Activated CD8-positive, alpha-beta T cell treated with anti-CD3 and anti-CD28 coated beads, Interleukin-2, amount 10 ng/mL, durations not matched to agents 7 days and 5 days (primary cell): ENCODE data around the gene MRPL53. TPM values are rescaled to one million over a fixed set of nuclear protein-coding genes. Genes with fewer than 3 reads are reported as not detected.
A peak's percentile ranks its signal among the peaks of the same experiment; 100 is the strongest.

Experiments
- ATAC-seq: fragments of 150-1000 bp; cut with Tn5 transposase; one replicate; pipeline ENCODE4 v1.10.0; 2021; ENCODE audit warnings: moderate library complexity
- CTCF ChIA-PET: fragments of 350-600 bp; sonication (Branson Sonifier 250); formaldehyde crosslinking; loops from one replicate; lab custom pipeline; 2021; ENCODE audit warnings: antibody characterized with exemption; lab: Charles Lee
- POLR2A ChIA-PET: fragments of 350-600 bp; sonication (Branson Sonifier 250); formaldehyde crosslinking; loops from one replicate; lab custom pipeline; 2021; ENCODE audit warnings: antibody characterized with exemption; lab: Charles Lee
- DNase-seq: peaks from one replicate; pipeline ENCODE4 v3.0.0-alpha.2; 2020
- H3K27ac Mint-ChIP-seq: one replicate; pipeline ENCODE4 v1.8.0; 2021; ENCODE audit warnings: mild to moderate bottlenecking, mixed read lengths
- H3K27me3 Mint-ChIP-seq: one replicate; pipeline ENCODE4 v1.8.0; 2021; ENCODE audit warnings: low read depth, mixed read lengths
- H3K36me3 Mint-ChIP-seq: one replicate; pipeline ENCODE4 v1.8.0; 2021; ENCODE audit warnings: low read depth, mixed read lengths
- H3K4me1 Mint-ChIP-seq: one replicate; pipeline ENCODE4 v1.8.0; 2021; ENCODE audit warnings: low read depth, mixed read lengths
- H3K4me3 Mint-ChIP-seq: one replicate; pipeline ENCODE4 v1.8.0; 2021; ENCODE audit warnings: mild to moderate bottlenecking, mixed read lengths
- H3K9me3 Mint-ChIP-seq: one replicate; pipeline ENCODE4 v1.8.0; 2022; ENCODE audit warnings: mixed read lengths; ENCODE audit not compliant: insufficient read depth
- total RNA-seq, 2 experiments: library from RNA; stranded (reverse); gene quantifications; one replicate each; pipeline ENCODE4 v1.2.3, GENCODE V29; 2021

Gene MRPL53
- total RNA-seq, 2 experiments from 2014 or later = 95.7 to 96.2 TPM

DNA sequence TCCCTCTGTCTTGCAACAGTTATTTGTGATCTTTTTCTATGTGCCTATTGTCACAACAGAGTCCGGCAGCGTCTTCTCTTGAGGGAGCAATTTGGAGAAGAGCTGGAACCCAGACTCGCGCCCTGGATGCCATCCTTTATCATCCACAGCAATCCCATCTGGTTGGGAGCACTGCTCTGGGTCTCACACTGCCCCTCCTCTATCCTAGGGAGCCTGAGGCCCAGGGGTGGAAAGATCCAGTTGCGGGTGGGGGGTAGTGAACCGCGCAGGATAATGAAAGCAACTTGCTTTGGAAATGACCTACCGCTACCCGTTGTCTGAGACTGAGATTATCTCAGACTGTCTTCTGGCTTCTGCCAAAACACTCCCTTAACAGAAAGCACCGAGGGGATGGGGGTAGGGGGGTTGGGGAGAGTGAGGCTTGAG is 13.5 kb downstream of the MRPL53 start:
- H3K27ac Mint-ChIP-seq = peak overlapping the region; percentile 98
- CTCF ChIA-PET = interaction anchor here (0.8 to 3.1 kb wide), 13 partner anchors 8 to 209 kb away, joined by 3 to 29 read pairs (median 4); partner anchors contain the start of genes AUP1, CCDC142, HTRA2 and MRPL53
- H3K36me3 Mint-ChIP-seq = peaks cover 37% of the 10 kb centered on the region
- peak overlapping the region; percentile 99 for H3K4me3 Mint-ChIP-seq
- no peaks in the 10 kb centered on the region for H3K9me3 Mint-ChIP-seq
- POLR2A ChIA-PET = interaction anchor here (0.7 to 3.1 kb wide), 9 partner anchors 9 to 96 kb away, joined by 3 to 33 read pairs (median 4); partner anchors contain the start of genes AUP1, CCDC142, HTRA2 and MRPL53
- H3K4me1 Mint-ChIP-seq = peaks cover 62% of the 10 kb centered on the region
- no peaks in the 10 kb centered on the region for H3K27me3 Mint-ChIP-seq
- DNase-seq (no peak), ATAC-seq (no peak)

DNA sequence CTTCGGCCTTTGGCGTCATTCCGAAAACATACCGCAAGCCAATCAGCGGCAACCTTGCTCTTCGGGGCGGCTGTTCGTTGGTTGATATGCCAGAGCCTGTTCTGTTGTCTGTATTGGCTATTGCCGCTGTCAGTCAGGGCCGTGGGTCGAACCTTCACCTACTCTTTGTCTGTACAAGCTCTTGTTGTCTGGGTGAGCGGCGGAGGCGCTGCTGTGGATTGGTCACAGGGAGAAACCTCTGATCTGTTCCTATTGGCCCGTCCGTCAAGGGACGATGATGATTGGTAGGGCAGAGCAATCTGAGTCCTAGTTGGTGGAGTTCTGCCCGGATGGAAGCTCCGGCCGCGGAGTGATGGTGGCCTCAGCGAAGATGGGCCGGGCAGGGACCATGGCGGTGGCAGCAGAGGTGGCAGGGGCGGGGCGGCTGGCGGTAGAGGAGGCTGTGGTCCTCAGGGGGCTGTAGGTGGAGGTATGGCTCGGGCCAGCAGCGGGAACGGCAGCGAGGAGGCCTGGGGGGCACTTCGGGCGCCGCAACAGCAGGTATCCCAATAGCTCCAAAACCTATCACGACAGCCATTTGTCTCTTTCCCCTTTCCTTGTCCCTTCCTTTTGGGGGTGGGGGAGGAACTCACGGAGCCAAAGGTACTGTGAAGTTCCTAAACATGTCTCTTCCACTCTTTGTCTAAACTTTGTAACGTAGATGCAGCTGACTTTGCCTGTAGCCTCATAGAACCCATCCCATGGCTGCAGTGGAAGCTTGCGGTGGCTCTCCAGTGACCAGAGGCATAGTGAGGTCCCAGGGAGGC is 14.1 kb downstream of the MRPL53 start, which contains the start of gene WBP1:
Gene WBP1, plus strand, starts transcription at position 307 of the 806 bp plus-strand sequence. Its CDS starts 165 bp downstream, at position 472.
- Mint-ChIP-seq H3K4me1 (peaks cover 59% of the 10 kb centered on the region), H3K27ac (peak within 1 kb of the TSS; percentile 98), H3K27me3 (no peaks in the 10 kb centered on the region), H3K36me3 (peaks cover 37% of the 10 kb centered on the region), H3K9me3 (no peaks in the 10 kb centered on the region), H3K4me3 (peak within 1 kb of the TSS; percentile 99)
- CTCF ChIA-PET = interaction anchor here (0.8 to 3.1 kb wide), 16 partner anchors 8 to 280 kb away, joined by 3 to 29 read pairs (median 4); partner anchors contain the start of genes AUP1, C2orf81, CCDC142 and HTRA2
- POLR2A ChIA-PET = interaction anchor here (0.5 to 3.1 kb wide), 14 partner anchors 8 to 418 kb away, joined by 3 to 33 read pairs (median 3); partner anchors contain the start of genes AUP1, CCDC142, HTRA2 and MRPL53
- peak; percentile 91 for ATAC-seq
- peak; percentile 100 for DNase-seq

DNA sequence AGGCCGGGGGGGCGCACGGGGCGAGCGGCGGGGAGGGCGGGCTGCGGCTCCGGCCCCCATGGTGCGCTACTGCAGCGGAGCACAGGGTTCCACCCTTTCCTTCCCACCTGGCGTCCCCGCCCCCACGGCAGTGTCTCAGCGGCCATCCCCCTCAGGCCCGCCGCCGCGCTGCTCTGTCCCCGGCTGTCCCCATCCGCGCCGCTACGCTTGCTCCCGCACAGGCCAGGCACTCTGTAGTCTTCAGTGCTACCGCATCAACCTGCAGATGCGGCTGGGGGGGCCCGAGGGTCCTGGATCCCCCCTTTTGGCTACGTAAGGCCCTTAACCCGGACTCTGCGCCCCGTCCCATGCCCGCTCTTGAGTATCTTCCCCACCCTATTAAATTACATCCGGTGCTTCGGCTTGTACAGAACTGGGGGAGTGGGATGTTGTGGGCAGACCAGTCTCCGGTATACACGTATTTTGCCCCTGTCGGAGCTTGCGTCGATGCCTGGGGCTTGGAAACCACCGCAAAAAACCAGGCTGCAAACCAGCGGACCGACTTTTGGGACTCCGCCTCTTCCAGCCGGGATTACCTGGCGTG is 14.8 kb downstream of the MRPL53 start:
- peak overlapping the region; percentile 99 for H3K4me3 Mint-ChIP-seq
- no peaks in the 10 kb centered on the region for H3K27me3 Mint-ChIP-seq
- POLR2A ChIA-PET = interaction anchor here (0.7 to 3.1 kb wide), 13 partner anchors 10 to 279 kb away, joined by 3 to 33 read pairs (median 5); partner anchors contain the start of genes AUP1, CCDC142, HTRA2 and MOB1A
- CTCF ChIA-PET = interaction anchor here (1.0 to 3.9 kb wide), 12 partner anchors 15 to 279 kb away, joined by 3 to 29 read pairs (median 8); partner anchors contain the start of genes AUP1, C2orf81, CCDC142 and HTRA2
- DNase-seq (peak; percentile 89), ATAC-seq (peak; percentile 48)
- peaks cover 59% of the 10 kb centered on the region for H3K4me1 Mint-ChIP-seq
- H3K36me3 Mint-ChIP-seq = peaks cover 31% of the 10 kb centered on the region
- peak overlapping the region; percentile 98 for H3K27ac Mint-ChIP-seq
- H3K9me3 Mint-ChIP-seq = no peaks in the 10 kb centered on the region

DNA sequence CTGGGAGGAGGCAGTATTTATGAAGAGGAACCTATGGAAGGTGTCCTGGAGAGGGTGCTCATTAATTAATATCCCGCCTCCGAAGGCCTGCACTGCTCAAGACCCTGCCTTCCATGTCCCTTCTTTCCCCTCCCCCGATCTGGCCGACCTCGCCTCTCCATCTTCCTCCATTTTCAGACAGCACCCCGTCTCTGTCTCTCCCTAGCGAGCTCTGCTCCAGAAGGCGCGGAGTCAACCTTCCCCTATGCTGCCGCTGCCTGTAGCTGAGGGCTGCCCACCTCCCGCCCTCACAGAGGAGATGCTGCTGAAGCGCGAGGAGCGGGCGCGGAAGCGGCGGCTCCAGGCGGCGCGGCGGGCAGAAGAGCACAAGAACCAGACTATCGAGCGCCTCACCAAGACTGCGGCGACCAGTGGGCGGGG is 15.3 kb downstream of the MRPL53 start:
- H3K27ac Mint-ChIP-seq = peak overlapping the region; percentile 98
- no peak for DNase-seq
- peaks cover 29% of the 10 kb centered on the region for H3K36me3 Mint-ChIP-seq
- no peak for ATAC-seq
- H3K4me3 Mint-ChIP-seq = peak overlapping the region; percentile 99
- no peaks in the 10 kb centered on the region for H3K27me3 Mint-ChIP-seq
- CTCF ChIA-PET = interaction anchor here (0.7 to 3.9 kb wide), 13 partner anchors 16 to 1228 kb away, joined by 3 to 29 read pairs (median 4); partner anchors contain the start of genes AUP1, C2orf81, CCDC142 and HTRA2
- POLR2A ChIA-PET = interaction anchor here (0.8 to 3.1 kb wide), 8 partner anchors 9 to 279 kb away, joined by 3 to 33 read pairs (median 5); partner anchors contain the start of genes AUP1, CCDC142, HTRA2 and MOB1A
- H3K4me1 Mint-ChIP-seq = peaks cover 64% of the 10 kb centered on the region
- no peaks in the 10 kb centered on the region for H3K9me3 Mint-ChIP-seq

DNA sequence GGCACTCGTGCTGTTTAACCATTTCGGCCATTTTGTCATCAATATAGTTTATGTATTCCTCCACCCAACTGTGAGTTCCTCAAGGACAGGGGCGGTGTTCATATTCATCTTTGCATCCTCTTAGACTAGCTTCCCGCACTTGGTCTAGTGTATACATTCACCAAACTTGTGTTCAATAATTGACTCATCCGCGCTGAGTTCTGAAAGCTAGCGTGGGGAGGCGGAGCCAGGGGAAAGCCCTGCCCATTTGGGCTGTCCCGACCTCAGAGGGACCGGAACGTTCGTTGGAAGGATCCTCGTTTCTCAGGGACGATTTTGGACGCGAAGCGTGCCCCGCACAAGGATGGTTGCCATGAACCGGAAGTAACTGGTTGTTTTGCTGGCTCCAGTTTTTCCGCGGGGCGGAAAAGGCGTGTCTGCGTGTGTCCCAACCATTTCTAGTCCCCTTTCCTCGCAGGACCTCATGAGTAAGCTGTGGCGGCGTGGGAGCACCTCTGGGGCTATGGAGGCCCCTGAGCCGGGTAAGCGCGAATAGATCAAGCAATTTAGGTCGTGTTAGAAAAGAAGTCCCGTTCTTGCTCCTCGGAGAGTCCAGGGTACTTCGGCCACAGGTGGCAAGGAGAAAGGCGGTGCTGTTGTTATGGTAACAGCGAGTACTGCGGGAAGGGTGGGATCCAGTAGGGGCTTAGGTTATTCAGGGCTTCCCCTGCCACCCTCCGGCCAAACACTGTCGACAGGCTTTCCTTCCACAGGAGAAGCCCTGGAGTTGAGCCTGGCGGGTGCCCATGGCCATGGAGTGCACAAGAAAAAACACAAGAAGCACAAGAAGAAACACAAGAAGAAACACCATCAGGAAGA is 17.6 kb downstream of the MRPL53 start, which contains the start of gene INO80B:
Gene INO80B, plus strand, starts transcription at position 434 of the 858 bp plus-strand sequence. Its CDS starts 30 bp downstream, at position 464.
- Mint-ChIP-seq H3K4me1 (peaks cover 57% of the 10 kb centered on the region), H3K9me3 (no peaks in the 10 kb centered on the region), H3K4me3 (peak within 1 kb of the TSS; percentile 99), H3K36me3 (peaks cover 20% of the 10 kb centered on the region), H3K27me3 (no peaks in the 10 kb centered on the region), H3K27ac (peak within 1 kb of the TSS; percentile 86)
- ChIA-PET CTCF (interaction anchor here (0.8 to 3.9 kb wide), 10 partner anchors 10 to 718 kb away, joined by 3 to 25 read pairs (median 5); partner anchors contain the start of genes AUP1, C2orf81, CCDC142 and HTRA2), POLR2A (interaction anchor here (0.5 to 3.8 kb wide), 12 partner anchors 13 to 718 kb away, joined by 3 to 20 read pairs (median 4); partner anchors contain the start of genes AUP1, C2orf81, CCDC142 and HTRA2)
- ATAC-seq = peak; percentile 43
- peak; percentile 97 for DNase-seq

DNA sequence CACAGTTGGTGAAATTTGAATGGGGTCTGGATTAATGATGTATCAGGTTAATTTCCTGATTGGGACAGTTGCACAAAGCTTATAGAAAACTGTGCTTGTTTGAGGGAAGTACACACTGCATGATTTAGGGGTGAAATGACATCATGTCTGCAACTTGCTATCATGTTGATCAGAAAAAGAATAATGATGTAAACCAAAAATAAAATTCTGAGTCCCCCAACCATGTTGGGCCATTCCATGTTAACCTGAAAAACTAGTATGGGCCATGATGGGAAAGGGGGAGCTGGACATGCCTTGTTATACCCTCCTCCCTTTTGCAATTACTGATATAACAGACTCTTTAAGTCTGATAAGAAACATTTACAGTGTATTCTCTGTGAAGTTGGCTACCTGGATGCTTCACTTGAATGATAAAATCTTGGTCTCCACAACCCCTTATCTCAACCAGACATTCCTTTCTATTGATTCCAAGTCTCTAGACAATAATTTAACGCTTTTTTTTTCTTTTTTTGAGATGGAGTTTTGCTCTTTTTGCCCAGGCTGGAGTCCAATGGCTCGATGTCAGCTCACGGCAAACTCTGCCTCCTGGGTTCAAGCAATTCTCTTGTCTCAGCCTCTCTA is 21.8 kb downstream of the MRPL53 start:
- Mint-ChIP-seq H3K36me3 (peaks cover 7% of the 10 kb centered on the region), H3K27ac (no peak overlapping the region), H3K4me3 (no peak overlapping the region), H3K27me3 (peaks cover 2% of the 10 kb centered on the region), H3K9me3 (no peaks in the 10 kb centered on the region), H3K4me1 (peaks cover 30% of the 10 kb centered on the region)
- POLR2A ChIA-PET = interaction anchor here (1.2 kb wide), 1 partner anchor 8 kb away, joined by 3 read pairs; the partner anchor contains the start of gene WBP1
- DNase-seq = no peak
- CTCF ChIA-PET = no interaction called here
- ATAC-seq = no peak

DNA sequence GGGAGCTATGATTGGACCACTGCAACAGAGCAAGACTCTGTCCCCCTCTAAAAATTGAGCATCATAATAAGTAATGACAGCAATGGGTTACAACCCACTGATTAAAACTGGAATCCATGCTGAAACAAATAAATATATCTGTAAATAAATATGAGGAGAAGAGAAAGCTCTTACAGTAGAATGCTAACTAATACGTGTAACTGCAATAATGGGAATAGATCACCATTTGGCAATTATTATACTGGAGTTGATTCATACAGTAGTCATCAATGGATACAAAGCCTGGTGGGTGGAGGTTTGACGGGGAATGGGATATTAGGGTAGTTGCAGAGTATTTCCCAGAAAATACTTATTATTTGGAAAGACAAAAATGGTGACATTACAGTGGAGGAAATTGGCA is 23.7 kb downstream of the MRPL53 start:
- Mint-ChIP-seq H3K4me3 (no peak overlapping the region), H3K27ac (no peak overlapping the region), H3K4me1 (peaks cover 15% of the 10 kb centered on the region), H3K36me3 (no peaks in the 10 kb centered on the region), H3K27me3 (peaks cover 16% of the 10 kb centered on the region), H3K9me3 (no peaks in the 10 kb centered on the region)
- CTCF ChIA-PET = interaction anchor here (1.2 kb wide), 1 partner anchor 96 kb away, joined by 3 read pairs; no protein-coding TSS in a partner anchor
- no peak for ATAC-seq
- no peak for DNase-seq
- POLR2A ChIA-PET = interaction anchor here (0.8 kb wide), 1 partner anchor 10 kb away, joined by 3 read pairs; the partner anchor contains the start of gene WBP1

DNA sequence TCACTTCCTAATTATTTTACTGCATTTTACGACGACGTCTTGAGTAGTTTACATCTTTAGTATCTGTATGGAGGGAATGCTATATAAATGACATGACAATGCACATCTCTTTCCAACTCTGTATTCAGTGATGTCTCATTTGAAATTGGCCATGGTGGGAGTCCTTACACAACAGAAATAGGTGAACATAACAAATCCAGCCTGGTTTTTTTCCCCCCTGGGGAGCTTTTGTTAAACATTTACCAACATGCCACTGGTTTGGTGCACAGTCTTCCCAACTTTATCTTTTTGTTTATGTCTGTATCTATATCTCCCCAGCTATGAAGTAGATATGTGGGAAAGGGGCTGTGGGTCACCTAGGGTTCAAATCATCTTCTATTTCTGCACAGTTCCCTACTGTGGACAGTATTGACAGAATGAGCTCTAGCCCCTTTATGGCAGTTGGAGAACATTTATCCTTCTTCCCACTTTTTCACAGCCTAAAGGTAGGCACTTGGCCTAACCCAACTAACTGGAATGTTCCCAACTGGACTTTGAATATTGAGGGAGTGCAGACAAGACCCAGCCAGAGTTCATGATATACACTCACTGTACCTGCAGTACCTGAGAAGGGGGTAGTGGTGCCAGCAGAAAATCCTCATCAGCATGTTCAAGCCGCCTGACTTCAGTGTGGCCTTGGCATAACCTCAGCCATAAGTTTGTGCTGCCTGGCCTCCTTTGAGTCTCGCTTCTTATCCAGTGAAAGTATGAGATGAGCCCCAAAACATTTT is 25.1 kb downstream of the MRPL53 start:
- Mint-ChIP-seq H3K9me3 (no peaks in the 10 kb centered on the region), H3K27me3 (peaks cover 17% of the 10 kb centered on the region), H3K4me1 (peaks cover 3% of the 10 kb centered on the region), H3K4me3 (no peak overlapping the region), H3K27ac (no peak overlapping the region), H3K36me3 (no peaks in the 10 kb centered on the region)
- POLR2A ChIA-PET = interaction anchor here (1.0 kb wide), 1 partner anchor 26 kb away, joined by 3 read pairs; the partner anchor contains the start of gene C2orf81
- no peak for ATAC-seq
- CTCF ChIA-PET = interaction anchor here (0.6 kb wide), 1 partner anchor 619 kb away, joined by 3 read pairs; the partner anchor contains the start of gene STAMBP
- no peak for DNase-seq

DNA sequence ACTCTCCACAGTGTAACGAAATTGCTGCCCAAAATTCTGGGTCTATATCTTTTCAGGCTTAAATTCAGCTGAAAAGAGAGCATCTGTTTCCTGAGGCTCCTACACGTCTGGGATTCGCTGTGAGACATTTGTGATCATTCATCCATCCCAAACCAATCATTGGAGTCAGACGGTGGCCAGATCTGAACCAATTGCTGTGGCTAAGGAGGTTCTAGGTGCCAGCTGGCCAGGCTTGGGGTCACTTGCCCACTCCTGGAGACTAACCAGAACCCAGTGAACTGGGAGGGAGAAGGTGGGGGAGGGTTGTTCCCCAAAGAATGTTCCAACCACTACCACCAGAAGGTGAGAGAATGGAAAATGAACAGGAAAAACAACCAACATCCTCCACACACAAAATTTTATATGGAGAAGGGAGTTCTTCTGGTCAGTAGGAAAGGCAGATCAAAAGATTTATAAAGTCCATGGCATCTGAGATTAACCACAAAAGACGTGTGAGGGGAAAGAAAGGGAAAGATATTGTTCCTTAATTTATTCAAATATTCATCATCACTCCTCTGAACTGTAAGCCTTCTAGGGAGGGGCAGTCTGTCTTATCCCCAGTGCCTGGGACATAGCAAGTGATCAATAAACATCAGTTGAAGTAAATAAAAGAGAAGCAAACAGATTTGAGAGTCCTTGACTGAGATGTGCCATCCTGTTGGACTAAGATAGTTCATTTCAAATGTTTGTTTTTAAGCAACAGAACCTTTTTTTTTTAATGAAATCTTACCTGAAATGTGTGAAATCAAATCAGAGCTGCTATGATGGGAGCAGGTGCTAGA is 27.8 kb downstream of the MRPL53 start:
- Mint-ChIP-seq H3K4me3 (no peak overlapping the region), H3K27me3 (peaks cover 29% of the 10 kb centered on the region), H3K27ac (no peak overlapping the region), H3K9me3 (no peaks in the 10 kb centered on the region), H3K4me1 (peaks cover 11% of the 10 kb centered on the region), H3K36me3 (no peaks in the 10 kb centered on the region)
- ChIA-PET CTCF (interaction anchor here (0.6 to 1.4 kb wide), 4 partner anchors 10 to 53 kb away, joined by 3 read pairs; partner anchors contain the start of gene INO80B), POLR2A (interaction anchor here (1.0 kb wide), 1 partner anchor 15 kb away, joined by 3 read pairs; no protein-coding TSS in a partner anchor)
- DNase-seq = no peak
- ATAC-seq = no peak
